ES-I3 (cell line): ENCODE data around the gene OSBP2.
"Not testable (repeated sequence)": the region's sequence is repeated elsewhere in the genome, so short reads cannot be mapped to it uniquely, and the experiment has no call there.

Source experiments
- H3K36me3 ChIP-seq: 2 replicates; pipeline ENCODE4 v1.6.1; 2013; ENCODE audit warnings: mild to moderate bottlenecking, low read length, control low read depth, moderate library complexity; ENCODE audit not compliant: insufficient read depth
- H3K4me1 ChIP-seq: 2 replicates; pipeline ENCODE4 v1.6.1; 2013; ENCODE audit warnings: mild to moderate bottlenecking, control low read depth, low read length; ENCODE audit not compliant: insufficient read depth
- H3K9ac ChIP-seq: 2 replicates; pipeline ENCODE4 v1.6.1; 2013; ENCODE audit warnings: low read depth, mild to moderate bottlenecking, low read length, moderate library complexity
- H3K9me3 ChIP-seq: 2 replicates; pipeline ENCODE4 v1.6.1; 2013; ENCODE audit warnings: mild to moderate bottlenecking, low read length, moderate library complexity; ENCODE audit not compliant: control insufficient read depth, insufficient read depth

Gene OSBP2

DNA sequence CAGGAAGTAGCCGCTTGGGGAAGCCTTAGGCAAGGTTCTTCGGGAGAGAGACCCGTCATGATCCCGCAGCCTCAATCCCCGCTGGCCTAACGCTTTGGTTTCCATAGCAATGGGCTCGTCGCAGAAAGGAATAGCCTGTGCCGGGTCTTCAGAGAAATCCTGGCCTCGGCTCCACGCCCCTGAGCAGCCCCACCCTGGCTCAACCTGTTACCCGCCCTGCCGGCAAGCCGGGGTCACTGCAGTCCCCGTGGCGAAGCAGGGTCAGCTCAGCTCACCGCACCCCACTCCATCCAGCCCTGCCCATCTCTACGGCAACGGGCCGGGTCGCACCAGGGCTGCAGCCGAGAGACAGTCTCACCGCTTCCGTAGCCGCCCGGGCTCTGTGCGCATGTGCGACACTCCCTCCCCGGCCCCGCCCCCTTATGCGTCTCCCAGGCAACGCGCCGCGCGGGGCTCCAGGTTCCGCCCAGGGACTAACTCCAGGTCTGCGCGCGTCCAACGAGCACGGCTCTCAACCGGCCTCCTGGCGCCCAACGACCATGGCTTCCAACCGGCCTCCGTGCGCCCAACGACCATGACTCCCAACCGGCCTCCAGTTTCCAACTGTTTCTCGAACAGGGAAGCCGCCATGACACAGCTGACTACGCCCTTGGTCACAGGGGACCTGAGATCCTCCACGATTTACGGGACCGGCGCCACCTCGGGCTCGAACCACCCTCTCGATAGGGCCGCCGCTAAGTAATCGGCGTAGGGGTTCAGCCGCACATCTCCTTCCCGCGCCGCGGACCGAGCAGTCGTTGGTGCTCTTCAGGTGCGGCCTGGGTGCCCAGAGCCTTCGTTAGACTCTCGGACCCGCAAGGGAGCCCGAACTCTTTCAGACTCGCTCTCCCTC, 26.9 kb upstream of the OSBP2 start, which contains the start of gene DUSP18:
Gene DUSP18 (minus strand): TSS at position 382 of the 892 bp plus-strand sequence. CDS start 3,872 bp downstream, outside the sequence.
- no peaks in the 10 kb centered on the region for H3K36me3 ChIP-seq
- no peaks in the 10 kb centered on the region for H3K9me3 ChIP-seq
- peak within 1 kb of the TSS; percentile 54 for H3K9ac ChIP-seq
- no peaks in the 10 kb centered on the region for H3K4me1 ChIP-seq

- H3K9ac ChIP-seq: peak overlapping the region; percentile 54
- H3K4me1 ChIP-seq: no peaks in the 10 kb centered on the region
- H3K9me3 ChIP-seq: no peaks in the 10 kb centered on the region
- no peaks in the 10 kb centered on the region for H3K36me3 ChIP-seq
Measured at GRCh38 chr22:30668386-30668710, 26.3 kb upstream of the OSBP2 start.

GRCh38 chr22:30671071-30671470, 23.6 kb upstream of the OSBP2 start:
- Histone ChIP-seq H3K4me1 (no peaks in the 10 kb centered on the region), H3K9me3 (no peaks in the 10 kb centered on the region), H3K36me3 (no peaks in the 10 kb centered on the region), H3K9ac (no peak overlapping the region)

GRCh38 chr22:30673136-30673535, 21.5 kb upstream of the OSBP2 start:
- no peaks in the 10 kb centered on the region for H3K36me3 ChIP-seq
- no peaks in the 10 kb centered on the region for H3K9me3 ChIP-seq
- no peak overlapping the region for H3K9ac ChIP-seq
- no peaks in the 10 kb centered on the region for H3K4me1 ChIP-seq

GRCh38 chr22:30674482-30674881, 20.2 kb upstream of the OSBP2 start:
- Histone ChIP-seq H3K4me1 (no peaks in the 10 kb centered on the region), H3K9me3 (no peaks in the 10 kb centered on the region), H3K9ac (no peak overlapping the region), H3K36me3 (no peaks in the 10 kb centered on the region)

DNA sequence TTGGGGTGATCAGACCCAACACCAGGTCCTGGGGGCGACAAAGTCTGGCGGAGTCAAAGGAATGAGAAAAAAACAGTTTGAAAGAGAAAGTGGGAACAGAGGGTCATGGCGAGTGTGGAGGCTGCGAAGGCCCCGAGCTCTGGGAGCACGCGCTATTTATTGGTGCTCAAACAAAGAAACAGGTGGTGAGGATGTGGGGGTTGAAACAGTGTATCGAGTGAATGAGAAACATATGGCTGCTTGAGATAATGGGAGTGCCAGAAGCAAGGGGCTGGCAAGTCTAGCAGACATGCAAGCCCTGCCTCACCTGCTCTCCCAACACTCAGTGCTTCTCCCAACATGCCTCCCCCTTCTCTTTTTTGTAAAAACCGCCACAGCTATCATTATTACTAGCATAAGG, 19.2 kb upstream of the OSBP2 start:
- no peaks in the 10 kb centered on the region for H3K9me3 ChIP-seq
- H3K4me1 ChIP-seq: no peaks in the 10 kb centered on the region
- no peaks in the 10 kb centered on the region for H3K36me3 ChIP-seq
- H3K9ac ChIP-seq: no peak overlapping the region

- not testable (repeated sequence) for H3K4me1 ChIP-seq, H3K9me3 ChIP-seq, H3K9ac ChIP-seq, H3K36me3 ChIP-seq
Measured at GRCh38 chr22:30676565-30676964, 18.1 kb upstream of the OSBP2 start.

DNA sequence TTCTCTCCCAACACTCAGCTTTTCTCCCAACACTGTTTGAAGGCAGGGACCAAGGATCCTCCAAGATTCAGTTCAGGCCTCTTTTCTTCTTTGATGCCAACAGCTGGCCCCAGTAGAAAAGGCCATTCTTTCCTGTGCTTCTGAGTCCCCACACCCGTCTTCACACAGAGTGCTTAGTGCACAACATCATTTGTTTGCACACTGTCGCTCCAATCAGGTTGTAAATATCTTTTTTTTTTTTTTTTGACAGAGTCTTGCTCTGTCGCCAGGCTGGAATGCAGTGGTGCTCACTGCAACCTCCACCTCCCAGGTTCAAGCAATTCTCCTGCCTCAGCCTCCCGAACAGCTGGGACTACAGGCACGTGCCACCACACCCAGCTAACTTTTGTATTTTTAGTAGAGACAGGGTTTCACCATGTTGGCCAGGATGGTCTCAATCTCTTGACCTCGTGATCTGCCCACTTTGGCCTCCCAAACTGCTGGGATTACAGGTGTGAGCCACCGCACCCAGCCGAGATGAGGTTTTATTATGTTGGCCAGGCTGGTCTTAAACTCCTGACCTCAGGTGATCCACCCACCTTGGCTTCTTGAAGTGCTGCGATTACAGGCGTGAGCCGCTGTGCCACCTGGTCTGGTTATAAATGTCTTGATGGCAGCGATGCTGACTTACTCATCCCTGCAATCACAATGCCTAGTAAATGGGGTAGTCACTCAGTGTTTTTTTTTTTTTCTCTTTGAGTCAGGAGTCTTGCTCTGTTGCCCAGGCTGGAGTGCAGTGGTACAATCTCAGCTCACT, 14.6 kb upstream of the OSBP2 start:
- not testable (repeated sequence) for H3K9ac ChIP-seq, H3K36me3 ChIP-seq, H3K4me1 ChIP-seq, H3K9me3 ChIP-seq

- Histone ChIP-seq H3K4me1 (peaks cover 9% of the 10 kb centered on the region; the same call in 1 of the 2 replicates), H3K9me3 (no peaks in the 10 kb centered on the region), H3K36me3 (no peaks in the 10 kb centered on the region), H3K9ac (no peak overlapping the region)
Measured at GRCh38 chr22:30680991-30681770, 13.5 kb upstream of the OSBP2 start.

DNA sequence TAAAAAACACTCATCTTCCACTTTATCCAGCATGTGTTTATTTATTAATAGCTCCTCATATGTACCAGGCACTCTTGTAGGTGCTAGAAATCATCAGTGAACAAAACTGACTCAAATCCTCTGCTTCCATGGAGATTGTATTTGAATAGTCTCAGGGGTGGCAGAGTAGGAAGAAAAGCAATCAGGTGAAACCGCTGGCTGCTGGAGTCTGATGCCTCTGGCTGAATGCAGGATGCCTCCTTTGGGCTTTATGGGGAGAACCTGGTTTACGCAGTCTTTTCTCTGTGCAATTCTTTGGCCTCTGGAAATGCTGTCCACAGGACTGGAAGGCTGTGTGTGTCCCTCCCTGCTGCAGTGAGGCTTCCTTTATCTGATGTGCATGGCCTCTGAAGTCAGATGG, 12.8 kb upstream of the OSBP2 start:
- Histone ChIP-seq H3K36me3 (no peaks in the 10 kb centered on the region), H3K4me1 (peaks cover 9% of the 10 kb centered on the region; the same call in 1 of the 2 replicates), H3K9ac (no peak overlapping the region), H3K9me3 (no peaks in the 10 kb centered on the region)

- H3K9me3 ChIP-seq: no peaks in the 10 kb centered on the region
- H3K36me3 ChIP-seq: no peaks in the 10 kb centered on the region
- H3K4me1 ChIP-seq: peaks cover 9% of the 10 kb centered on the region; the same call in 1 of the 2 replicates
- no peak overlapping the region for H3K9ac ChIP-seq
Measured at GRCh38 chr22:30685178-30685577, 9.5 kb upstream of the OSBP2 start.

- no peak overlapping the region for H3K9ac ChIP-seq
- no peaks in the 10 kb centered on the region for H3K9me3 ChIP-seq
- H3K36me3 ChIP-seq: no peaks in the 10 kb centered on the region
- no peaks in the 10 kb centered on the region for H3K4me1 ChIP-seq
Measured at GRCh38 chr22:30687358-30687757, 7.3 kb upstream of the OSBP2 start.

- H3K9me3 ChIP-seq: no peaks in the 10 kb centered on the region
- H3K4me1 ChIP-seq: no peaks in the 10 kb centered on the region
- no peaks in the 10 kb centered on the region for H3K36me3 ChIP-seq
- no peak overlapping the region for H3K9ac ChIP-seq
Measured at GRCh38 chr22:30689622-30690021, 5.1 kb upstream of the OSBP2 start.

- H3K9me3 ChIP-seq: no peaks in the 10 kb centered on the region
- H3K36me3 ChIP-seq: no peaks in the 10 kb centered on the region
- H3K4me1 ChIP-seq: no peaks in the 10 kb centered on the region
- H3K9ac ChIP-seq: no peak overlapping the region
Measured at GRCh38 chr22:30691204-30691603, 3.5 kb upstream of the OSBP2 start.
